Ectodermal cell (in vitro differentiated cells): ENCODE measurements around the gene ERV3-1.
"Not testable (repeated sequence)": the region's sequence is repeated elsewhere in the genome, so short reads cannot be mapped to it uniquely, and the experiment has no call there.

Experiments
- H3K27ac ChIP-seq: 2 replicates; pipeline ENCODE4 v1.7.0; 2013; ENCODE audit warnings: mild to moderate bottlenecking, low read depth, low read length; ENCODE audit not compliant: insufficient read depth, poor library complexity, severe bottlenecking
- H3K27me3 ChIP-seq: 2 replicates; pipeline ENCODE4 v1.7.0; 2013; ENCODE audit warnings: mild to moderate bottlenecking, low read length; ENCODE audit not compliant: insufficient read depth, control insufficient read depth, poor library complexity, severe bottlenecking
- H3K36me3 ChIP-seq: one replicate; pipeline ENCODE4 v1.7.0; 2013; ENCODE audit warnings: low read length; ENCODE audit not compliant: control insufficient read depth, insufficient read depth
- H3K4me1 ChIP-seq: one replicate; pipeline ENCODE4 v1.7.0; 2013; ENCODE audit warnings: low read length; ENCODE audit not compliant: control insufficient read depth, insufficient read depth
- H3K4me3 ChIP-seq: 2 replicates; pipeline ENCODE4 v1.7.0; 2013; ENCODE audit warnings: low read depth, low read length, control low read depth; ENCODE audit not compliant: insufficient read depth
- H3K9me3 ChIP-seq: 2 replicates; pipeline ENCODE4 v1.7.0; 2013; ENCODE audit warnings: mild to moderate bottlenecking, low read length, moderate library complexity; ENCODE audit not compliant: control insufficient read depth
- WGBS, 2 experiments: methylation state at CpG; one replicate each; pipeline ENCODE4 v1.1.7; 2013; ENCODE audit warnings: missing lambda C conversion rate in 2 of 2; 5-methylcytosine and 5-hydroxymethylcytosine counted together

Gene ERV3-1

GRCh38 chr7:64978497-64979203 lies 27.8 kb downstream of the ERV3-1 start:
- Histone ChIP-seq H3K27me3 (no peaks in the 10 kb centered on the region), H3K36me3 (peaks cover 45% of the 10 kb centered on the region), H3K27ac (no peak overlapping the region), H3K4me1 (no peaks in the 10 kb centered on the region), H3K4me3 (no peak overlapping the region), H3K9me3 (peaks cover 8% of the 10 kb centered on the region)
- WGBS, 2 experiments: 93 to 100% methylated on average over 1 to 5 of the region's 5 CpGs

- Histone ChIP-seq H3K27me3 (no peaks in the 10 kb centered on the region), H3K4me3 (no peak overlapping the region), H3K36me3 (no peaks in the 10 kb centered on the region), H3K4me1 (no peaks in the 10 kb centered on the region), H3K27ac (no peak overlapping the region), H3K9me3 (no peaks in the 10 kb centered on the region)
Measured at GRCh38 chr7:64965594-64965993, 40.9 kb downstream of the ERV3-1 start.

GRCh38 chr7:64959072-64959747 lies 47.3 kb downstream of the ERV3-1 start:
- Histone ChIP-seq H3K27me3 (no peaks in the 10 kb centered on the region), H3K36me3 (no peaks in the 10 kb centered on the region), H3K27ac (no peak overlapping the region), H3K9me3 (no peaks in the 10 kb centered on the region), H3K4me3 (no peak overlapping the region), H3K4me1 (no peaks in the 10 kb centered on the region)
- WGBS, 2 experiments: 73 to 90% methylated on average over 3 of the region's 3 CpGs

DNA sequence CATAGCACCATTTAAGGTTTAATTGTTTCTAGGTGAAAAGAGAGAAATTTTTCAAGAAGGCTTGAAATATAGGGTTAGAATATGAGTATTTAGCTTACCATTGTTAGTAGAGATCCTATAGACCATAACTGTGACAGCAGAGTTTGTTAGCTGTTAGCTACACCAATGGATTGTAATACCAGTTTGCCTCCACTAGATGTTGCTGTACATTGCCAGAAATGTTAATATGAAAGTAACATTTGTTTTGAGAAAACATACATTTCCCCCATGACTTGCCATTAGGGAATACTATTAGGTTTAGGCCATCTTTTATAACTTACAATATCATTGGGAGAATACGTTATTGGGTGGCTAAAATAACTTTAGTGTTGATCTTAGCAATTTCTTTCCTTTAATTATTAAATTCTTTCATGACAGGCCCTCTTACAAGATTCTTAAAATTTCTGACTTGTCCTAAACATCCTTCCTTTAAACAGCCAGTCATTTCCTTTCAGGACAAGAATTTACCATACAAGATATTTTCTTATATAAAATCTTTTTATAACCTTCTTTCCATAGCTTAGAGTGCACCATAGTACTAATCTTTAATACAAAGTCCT lies 55.1 kb downstream of the ERV3-1 start:
- Histone ChIP-seq H3K36me3 (no peaks in the 10 kb centered on the region), H3K27me3 (peaks cover 33% of the 10 kb centered on the region), H3K4me3 (no peak overlapping the region), H3K4me1 (peaks cover 4% of the 10 kb centered on the region), H3K27ac (no peak overlapping the region), H3K9me3 (no peaks in the 10 kb centered on the region)
- no CpG with 5 or more reads among the region's 1 CpG for WGBS, 2 experiments

GRCh38 chr7:64950673-64951072 lies 55.8 kb downstream of the ERV3-1 start:
- 77 to 81% methylated on average over 9 of the region's 9 CpGs for WGBS, 2 experiments
- H3K9me3 ChIP-seq, H3K4me1 ChIP-seq, H3K27ac ChIP-seq, H3K4me3 ChIP-seq, H3K36me3 ChIP-seq: not testable (repeated sequence)
- H3K27me3 ChIP-seq: peaks cover 39% of the 10 kb centered on the region

DNA sequence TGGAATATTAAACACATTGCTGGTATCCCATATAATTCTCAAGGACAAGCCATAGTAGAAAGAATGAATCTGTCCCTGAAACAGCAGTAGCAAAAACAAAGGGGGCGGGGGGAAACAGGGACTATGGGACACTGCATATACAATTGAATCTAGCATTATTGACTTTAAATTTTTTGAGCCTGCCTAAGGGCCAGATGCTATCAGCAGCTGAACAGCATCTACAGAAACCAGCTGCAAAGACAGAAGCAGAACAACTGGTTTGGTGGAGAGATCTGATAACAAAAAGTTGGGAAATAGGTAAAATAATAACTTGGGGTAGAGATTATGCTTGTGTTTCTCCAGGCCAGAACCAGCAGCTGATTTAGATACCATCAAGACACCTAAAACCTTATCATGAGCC lies 57.7 kb downstream of the ERV3-1 start:
- peaks cover 40% of the 10 kb centered on the region for H3K27me3 ChIP-seq
- not testable (repeated sequence) for H3K9me3 ChIP-seq, H3K4me3 ChIP-seq, H3K36me3 ChIP-seq, H3K27ac ChIP-seq, H3K4me1 ChIP-seq
- 81 to 100% methylated on average over 1 of the region's 1 CpG for WGBS, 2 experiments

- no peaks in the 10 kb centered on the region for H3K36me3 ChIP-seq
- peaks cover 4% of the 10 kb centered on the region for H3K4me1 ChIP-seq
- H3K27me3 ChIP-seq: peaks cover 40% of the 10 kb centered on the region
- 6 to 9% methylated on average over 59 of the region's 59 CpGs for WGBS, 2 experiments
- peak overlapping the region; percentile 41 for H3K4me3 ChIP-seq
- H3K27ac ChIP-seq: no peak overlapping the region
- no peaks in the 10 kb centered on the region for H3K9me3 ChIP-seq
Measured at GRCh38 chr7:64947252-64948000, 59.1 kb downstream of the ERV3-1 start.

- no peaks in the 10 kb centered on the region for H3K9me3 ChIP-seq
- H3K4me1 ChIP-seq: peaks cover 4% of the 10 kb centered on the region
- WGBS, 2 experiments: 51 to 53% methylated on average over 5 of the region's 5 CpGs
- peaks cover 40% of the 10 kb centered on the region for H3K27me3 ChIP-seq
- H3K36me3 ChIP-seq: no peaks in the 10 kb centered on the region
- no peak overlapping the region for H3K27ac ChIP-seq
- H3K4me3 ChIP-seq: peak overlapping the region; percentile 41
Measured at GRCh38 chr7:64946772-64947171, 59.7 kb downstream of the ERV3-1 start.

GRCh38 chr7:64945503-64946175 lies 60.8 kb downstream of the ERV3-1 start:
- Histone ChIP-seq H3K27me3 (peaks cover 40% of the 10 kb centered on the region), H3K4me1 (peaks cover 4% of the 10 kb centered on the region), H3K9me3 (no peaks in the 10 kb centered on the region), H3K36me3 (no peaks in the 10 kb centered on the region), H3K27ac (no peak overlapping the region), H3K4me3 (no peak overlapping the region)
- WGBS, 2 experiments: 88% methylated on average over 2 of the region's 2 CpGs
